PC-3 (cell line): ENCODE results near the gene SPATA33.

Experiments used
- CTCF ChIP-seq: fragments of 300-600 bp; sonication (generic); conservative IDR thresholded peaks from 2 replicates; pipeline ENCODE4 v1.5.1; 2017; ENCODE audit warnings: antibody characterized with exemption, low read depth, mild to moderate bottlenecking, low read length
- EZH2 ChIP-seq: fragments of 300-600 bp; sonication (generic); IDR thresholded peaks from one replicate; pipeline ENCODE4 v1.6.1; 2017; ENCODE audit warnings: antibody characterized with exemption, mild to moderate bottlenecking, low read length; ENCODE audit not compliant: unreplicated experiment
- EZH2phosphoT487 ChIP-seq: fragments of 300-600 bp; sonication (generic); IDR thresholded peaks from 2 replicates; pipeline ENCODE4 v1.6.1; 2018; ENCODE audit warnings: mild to moderate bottlenecking, antibody characterized with exemption, low read length, borderline replicate concordance

- TF ChIP-seq CTCF (no peak), EZH2 (no peak), EZH2phosphoT487 (no peak)
These were observed 19.2 kb upstream of the SPATA33 start for GRCh38 chr16:89638455-89638854.
